ENCODE results near the gene KDM5B.
"Not testable (repeated sequence)": the region's sequence is repeated elsewhere in the genome, so short reads cannot be mapped to it uniquely, and the experiment has no call there.

KDM5B gene

DNA sequence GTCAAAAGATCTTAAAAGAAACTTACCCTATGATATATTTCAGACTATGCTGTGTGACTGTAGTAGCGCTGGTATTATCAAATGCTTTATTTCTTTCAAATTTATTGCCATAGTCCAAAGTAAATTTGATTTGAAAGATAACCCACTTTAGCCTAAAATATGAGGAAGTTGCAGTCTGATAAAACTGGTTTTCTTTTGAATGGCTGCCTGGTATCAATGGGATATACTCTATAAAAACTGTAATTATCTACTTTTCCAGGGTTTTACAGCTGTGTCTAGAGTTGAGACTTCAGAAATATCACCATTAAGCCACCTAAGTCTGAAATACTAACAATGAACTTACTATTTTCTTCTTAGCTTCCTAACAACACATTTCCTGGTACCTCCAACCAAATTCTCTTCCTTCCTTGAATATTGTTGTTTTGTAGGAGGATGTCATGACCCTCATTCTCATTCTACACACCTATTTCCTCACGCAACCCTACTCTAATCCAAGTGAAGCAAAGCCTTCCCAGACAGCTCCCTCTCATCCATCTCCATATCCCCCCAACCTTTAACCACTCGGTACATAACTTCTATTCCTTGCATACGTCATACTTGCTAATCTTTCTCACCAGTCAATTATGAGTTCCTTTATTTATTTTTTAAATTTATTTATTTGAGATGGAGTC lies 17.0 kb downstream of the KDM5B start:
- DNase-seq (ENCODE audit: low read depth in 2 of 2): no peak

DNA sequence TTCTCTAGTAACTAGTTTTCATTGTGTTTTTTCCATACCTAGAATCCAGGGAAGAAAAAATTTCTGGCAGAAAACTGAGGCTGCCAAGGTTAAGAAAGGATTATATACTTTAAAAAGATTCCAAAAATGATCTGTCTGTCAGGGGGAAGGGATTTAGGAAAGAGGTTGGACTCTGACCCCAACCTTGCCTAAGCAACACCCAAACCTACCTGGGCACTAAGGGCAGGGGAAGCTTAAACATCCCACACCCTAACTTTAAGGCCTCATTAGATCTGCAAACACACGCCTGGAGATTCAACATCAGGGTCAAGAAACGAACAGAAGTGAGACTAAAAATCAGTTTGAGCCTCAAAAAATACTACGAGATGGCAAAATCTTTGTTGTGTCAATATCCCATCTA lies 19.4 kb downstream of the KDM5B start:
- DNase-seq (ENCODE audit: low read depth in 2 of 2): no peak

DNA sequence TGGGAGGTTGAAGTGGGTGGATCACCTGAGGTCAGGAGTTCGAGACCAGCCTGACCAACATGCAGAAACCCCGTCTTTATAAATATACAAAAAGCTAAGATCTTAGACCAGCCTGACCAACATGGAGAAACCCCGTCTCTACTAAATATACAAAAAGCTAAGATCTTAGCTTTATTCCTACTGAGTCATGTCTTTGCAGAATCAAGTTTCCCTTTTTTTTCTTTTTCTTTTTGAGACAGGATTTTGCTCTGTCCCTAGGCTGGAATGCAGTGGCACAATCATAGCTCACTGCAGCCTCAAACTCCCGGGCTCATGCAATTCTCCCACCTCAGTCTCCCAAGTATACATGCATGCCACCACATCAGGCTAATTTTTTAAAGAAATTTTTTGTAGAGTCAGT lies 21.4 kb downstream of the KDM5B start:
- no peak for DNase-seq (ENCODE audit: low read depth in 2 of 2)

DNA sequence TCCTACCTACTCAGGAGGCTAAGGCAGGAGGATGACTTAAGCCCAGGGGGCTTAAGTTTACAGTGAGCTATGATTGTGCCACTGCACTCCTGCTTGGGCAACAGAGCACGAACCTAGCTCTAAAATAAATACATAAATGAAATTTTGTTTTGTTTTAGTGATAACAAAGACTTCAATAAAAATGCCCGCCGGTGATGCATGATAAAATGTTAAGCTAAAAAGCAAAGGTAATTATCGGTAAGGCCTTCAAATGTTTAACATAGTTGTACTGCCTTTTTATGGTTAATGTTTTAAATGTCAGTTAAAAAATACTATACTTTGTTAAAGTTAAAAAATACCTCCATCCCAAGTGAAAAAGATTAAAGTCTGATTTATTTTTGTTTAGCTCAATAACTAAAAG lies 27.0 kb downstream of the KDM5B start:
- DNase-seq (ENCODE audit: low read depth in 2 of 2): no peak

DNA sequence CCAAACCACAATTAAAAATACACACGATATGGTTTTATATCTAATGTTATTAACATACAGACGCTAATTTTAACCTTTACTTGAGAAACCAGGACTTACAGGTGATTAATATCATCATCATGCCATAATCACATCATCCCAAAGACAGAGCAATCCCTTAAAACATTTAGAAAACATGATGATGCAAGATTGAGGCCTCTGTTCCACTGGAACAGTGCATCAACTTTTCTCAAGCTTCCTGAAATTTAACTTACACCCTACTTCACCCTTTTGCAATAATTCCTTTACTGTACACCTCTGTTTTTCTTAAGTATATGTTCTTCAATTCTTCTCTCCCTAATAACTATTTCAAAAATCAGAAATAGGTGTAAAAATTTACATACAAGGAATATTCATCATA lies 38.1 kb downstream of the KDM5B start:
- DNase-seq (ENCODE audit: low read depth in 2 of 2): no peak

DNA sequence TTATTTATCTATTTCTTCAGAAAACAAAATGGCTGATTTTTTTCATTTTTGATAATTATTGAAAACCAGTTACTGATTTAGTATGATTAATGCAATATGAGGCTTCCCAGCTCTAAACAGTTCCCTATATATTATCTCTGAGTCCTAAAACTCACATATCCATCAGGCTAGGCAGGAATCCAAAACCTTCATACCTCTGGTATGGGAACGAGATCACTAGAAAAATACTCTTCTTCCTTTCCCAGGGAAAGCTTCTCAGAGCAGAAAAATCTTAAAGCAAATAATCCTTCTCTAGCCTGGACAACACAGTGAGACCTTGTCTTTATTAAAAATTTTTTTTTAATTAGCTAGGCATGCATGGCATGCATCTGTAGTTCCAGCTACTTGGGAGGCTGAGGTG lies 42.5 kb downstream of the KDM5B start:
- DNase-seq (ENCODE audit: low read depth in 2 of 2): no peak

DNA sequence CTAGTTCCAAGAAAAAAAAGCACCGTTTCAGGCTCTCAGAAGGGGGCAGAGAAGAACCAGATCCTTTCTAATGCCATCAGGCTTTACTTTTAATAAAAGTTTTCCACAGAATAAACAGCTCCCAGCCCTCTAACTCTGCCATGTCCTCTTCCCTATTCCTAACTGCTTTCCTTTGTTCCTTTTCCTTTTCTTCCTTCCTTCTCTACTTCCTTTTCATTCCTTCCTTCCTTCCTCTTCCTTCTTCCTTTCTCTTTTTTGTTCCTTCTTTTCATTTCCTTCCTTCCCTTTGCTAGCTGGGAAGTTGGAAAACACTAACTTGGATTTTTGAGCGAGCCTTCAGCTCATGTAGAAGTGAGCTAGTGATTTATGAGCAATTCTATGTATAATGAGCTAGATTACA lies 46.2 kb downstream of the KDM5B start:
- no peak for DNase-seq (ENCODE audit: low read depth in 2 of 2)

DNA sequence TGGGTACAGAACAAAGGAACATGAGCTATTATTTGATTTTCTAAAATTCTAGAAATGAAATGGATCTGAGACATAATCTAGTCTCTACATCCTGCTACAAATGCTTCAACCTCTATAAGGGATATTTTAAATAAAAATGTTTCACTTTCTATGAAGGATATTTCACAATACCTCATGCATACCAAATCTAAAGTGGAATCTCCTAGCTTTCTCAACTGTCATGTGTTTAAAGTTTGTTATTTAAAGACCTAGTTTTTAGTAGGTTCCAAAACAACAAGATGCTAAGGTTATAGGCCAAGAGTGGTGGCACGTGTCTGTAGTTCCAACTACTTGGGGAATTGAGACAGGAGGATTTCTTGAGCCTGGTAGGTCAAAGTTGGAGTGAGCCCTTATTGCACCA lies 47.6 kb downstream of the KDM5B start:
- DNase-seq (ENCODE audit: low read depth in 2 of 2): no peak

DNA sequence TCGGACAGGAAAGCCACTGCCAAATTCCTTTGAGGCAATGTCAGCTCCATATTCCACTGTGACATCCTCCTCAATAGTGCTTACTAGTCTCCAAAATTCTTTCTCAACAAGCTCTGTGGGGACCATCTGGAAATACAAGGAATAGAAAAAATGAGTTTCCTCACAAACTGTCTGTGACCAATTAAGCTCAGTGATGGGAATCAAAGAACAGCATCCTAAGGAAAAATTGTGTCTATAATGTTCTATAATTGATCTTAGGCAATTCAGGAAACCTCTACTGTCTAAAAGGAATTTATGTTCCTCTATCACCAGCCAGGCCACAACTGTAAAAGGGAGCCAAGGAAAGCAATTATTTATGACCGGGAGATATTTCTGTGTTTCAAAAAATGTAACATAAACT lies 51.8 kb downstream of the KDM5B start:
- no peak for DNase-seq (ENCODE audit: low read depth in 2 of 2)

DNA sequence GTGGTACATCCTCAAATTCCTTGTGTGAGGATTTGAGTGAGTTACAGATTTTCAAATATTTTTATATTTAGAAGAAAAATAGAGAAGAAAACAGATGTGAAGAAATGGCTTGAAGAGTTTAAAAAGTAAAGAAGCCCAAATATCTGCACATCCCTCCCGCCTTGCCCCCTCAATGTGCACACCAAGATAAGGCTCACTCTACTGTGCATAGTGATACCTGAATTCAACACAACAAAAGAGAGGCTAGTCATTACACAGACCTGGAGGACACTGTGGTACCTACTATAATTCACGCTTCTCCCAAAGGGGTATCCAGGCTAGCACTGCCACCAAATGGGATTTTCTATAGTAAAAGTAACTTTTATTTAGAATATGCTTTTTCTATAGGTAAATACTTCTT lies 53.9 kb downstream of the KDM5B start:
- no peak for DNase-seq (ENCODE audit: low read depth in 2 of 2)

DNA sequence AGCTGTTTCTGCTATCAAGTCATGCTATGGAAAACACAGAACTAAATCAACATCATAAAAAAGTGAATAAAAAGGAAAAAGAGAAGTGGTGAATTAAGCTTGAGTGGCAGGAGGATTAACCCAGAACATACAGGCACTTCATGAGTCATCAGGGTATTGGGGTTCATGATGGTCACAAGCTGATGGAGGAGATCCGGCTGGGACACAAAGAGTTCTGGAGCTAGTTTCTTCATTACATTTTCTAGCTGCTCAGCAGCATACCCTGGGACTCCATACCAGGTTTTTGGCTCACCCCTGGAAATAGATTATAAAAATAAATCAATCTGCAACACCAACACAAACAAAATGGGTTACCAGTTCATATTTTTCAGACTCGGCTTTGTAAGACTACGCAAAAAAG lies 55.4 kb downstream of the KDM5B start:
- no peak for DNase-seq (ENCODE audit: low read depth in 2 of 2)

DNA sequence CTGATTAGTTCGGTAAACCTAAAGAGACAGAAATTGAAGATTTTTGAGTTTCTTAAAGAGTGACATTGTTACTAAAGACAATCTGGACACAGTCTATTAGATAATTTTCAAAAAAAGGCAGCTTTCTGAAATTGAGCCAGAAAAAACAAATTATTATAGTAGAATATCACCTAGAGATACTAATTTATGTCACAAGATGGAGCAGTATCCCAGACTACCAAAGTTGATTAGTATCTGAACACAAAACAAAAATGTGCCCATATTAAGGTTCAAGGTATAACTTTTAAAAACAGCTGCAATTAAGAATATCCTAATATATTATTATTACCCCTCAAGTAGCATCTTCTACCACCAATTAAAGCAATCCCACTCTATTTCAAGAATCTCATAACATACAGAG lies 57.5 kb downstream of the KDM5B start:
- no peak for DNase-seq (ENCODE audit: low read depth in 2 of 2)

DNA sequence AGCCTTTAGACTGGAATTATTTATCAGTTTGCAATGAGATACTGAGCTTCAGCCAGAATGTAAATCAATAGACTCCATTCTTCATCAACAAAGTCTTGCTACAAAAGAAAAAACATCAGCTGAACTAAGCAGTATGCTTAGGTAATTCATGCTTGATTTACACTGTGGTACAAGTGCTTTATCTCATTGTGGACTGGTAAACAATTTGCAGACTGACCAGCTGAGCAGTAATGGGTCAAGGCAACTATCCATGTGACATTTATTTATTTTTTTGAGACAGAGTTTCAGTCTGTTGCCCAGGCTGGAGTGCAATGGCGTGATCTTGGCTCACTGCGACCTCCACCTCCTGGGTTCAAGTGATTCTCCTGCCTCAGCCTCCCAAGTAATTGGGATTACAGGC lies 58.2 kb downstream of the KDM5B start:
- DNase-seq (ENCODE audit: low read depth in 2 of 2): no peak

DNA sequence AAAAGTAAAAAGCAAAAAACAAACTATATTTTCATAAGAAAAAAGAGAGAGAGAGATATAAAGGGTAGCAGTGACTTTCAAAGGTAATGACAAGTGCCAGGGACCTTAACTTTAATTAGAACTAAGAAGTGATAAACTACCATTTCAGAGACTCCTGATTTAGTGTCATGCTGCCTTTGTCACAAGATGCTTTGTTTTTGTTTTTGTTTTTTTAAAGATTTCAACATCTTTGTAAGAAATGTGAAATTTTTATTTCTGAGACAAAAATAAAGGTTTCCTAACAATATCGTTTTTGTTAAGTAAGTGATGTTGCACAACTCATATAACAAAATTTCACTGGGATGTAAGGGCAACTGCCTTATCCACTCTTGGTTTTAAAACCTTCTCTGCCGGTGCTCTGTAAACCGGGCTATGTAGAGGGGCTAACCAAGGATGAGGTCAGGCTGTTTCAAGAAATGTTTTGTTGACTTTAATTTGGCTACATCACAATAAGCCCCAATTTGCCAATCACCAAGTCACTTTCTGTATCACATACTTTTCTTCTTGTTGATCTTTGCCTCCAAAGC lies 62.8 kb downstream of the KDM5B start:
- no peak for DNase-seq (ENCODE audit: low read depth in 2 of 2)

DNA sequence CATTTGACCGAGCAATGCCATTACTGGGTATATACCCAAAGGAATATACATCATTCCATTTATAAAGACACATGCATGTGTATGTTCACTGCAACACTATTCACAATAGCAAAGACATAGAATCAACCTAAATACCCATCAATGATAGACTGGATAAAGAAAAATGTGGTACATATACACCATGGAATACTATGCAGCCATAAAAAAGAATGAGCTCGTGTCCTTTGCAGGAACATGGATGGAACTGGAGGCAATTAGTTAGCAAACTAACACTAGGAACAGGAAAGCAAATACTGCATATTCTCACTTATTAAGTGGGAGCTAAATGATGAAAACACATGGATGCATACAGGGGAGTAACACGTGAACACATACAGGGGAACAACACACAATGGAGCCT lies 63.5 kb downstream of the KDM5B start:
- DNase-seq (ENCODE audit: low read depth in 2 of 2): not testable (repeated sequence)

DNA sequence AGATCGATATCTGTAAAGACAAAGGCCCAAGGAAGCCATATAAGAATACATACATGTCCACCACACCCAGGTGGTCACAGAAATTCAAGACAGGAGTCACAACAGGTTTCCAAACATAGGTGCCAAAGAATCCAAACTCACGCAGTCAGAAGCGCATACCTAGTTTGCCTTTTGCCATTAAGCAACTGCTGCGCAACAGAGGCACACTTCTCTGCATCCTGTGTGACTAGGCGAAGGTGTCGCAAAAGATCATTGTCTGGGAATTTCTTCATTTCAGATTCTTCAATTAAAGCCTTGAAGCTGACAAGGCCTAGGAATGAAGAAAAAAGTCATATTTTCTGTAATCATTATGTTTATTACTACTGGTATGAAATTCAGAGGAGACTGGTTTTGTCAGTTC lies 65.7 kb downstream of the KDM5B start:
- DNase-seq (ENCODE audit: low read depth in 2 of 2): no peak

DNA sequence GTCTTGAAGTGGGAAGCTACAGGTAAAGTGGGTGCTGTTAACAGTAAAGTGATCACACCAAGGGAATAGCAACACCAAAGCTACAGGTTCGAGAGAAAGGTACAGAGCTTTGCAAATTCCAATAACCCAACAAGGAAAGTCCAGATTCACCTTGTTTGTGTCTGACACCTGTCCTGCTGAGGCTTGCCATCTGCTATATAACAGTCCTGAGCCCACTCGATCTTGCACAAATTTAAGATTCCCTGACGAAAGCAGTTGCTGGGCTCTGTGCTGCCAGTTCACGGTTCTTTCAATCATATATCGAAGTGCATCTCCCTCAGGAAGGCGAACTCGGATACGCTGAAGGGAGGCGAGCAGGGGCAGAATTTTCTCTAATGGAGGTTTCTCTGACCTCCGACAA lies 75.0 kb downstream of the KDM5B start:
- no peak for DNase-seq (ENCODE audit: low read depth in 2 of 2)

DNA sequence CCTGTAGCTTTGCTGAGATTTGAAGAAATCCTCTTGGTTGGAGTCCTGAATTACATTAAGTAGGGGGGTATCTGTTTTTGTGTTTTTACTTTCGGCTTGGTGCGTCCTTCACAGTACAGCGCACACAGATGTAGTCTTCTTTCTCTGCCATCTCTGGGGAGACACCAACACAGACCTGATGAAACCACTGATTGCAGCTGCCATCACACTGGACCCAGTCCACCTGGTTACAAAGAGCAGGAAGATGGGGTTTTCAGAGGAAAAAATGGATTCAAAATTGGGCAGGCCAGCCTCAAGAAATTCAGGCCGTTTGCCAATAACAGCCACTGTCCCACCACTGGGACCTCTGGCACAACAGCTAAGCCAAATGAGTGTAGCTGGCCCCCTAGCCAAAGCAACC lies 79.3 kb downstream of the KDM5B start:
- DNase-seq (ENCODE audit: low read depth in 2 of 2): no peak

DNA sequence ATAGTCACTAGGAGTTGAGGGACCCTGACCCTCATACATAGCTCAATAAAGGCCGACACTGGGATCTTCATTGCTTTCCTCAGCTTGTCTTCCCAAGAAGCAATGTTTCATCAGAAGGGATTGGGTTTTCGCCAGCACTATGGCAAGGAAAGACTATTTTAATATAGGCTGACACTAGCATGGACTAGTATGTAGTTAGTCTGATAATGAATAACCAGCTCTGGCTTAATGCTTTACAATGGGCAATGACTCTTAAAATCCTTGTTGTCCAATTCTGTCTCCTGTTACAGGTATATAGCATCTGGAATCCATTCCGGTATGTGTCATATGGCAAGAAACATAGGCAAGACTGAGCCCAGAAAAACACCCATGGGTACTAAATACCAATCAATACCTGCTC lies 82.7 kb downstream of the KDM5B start:
- DNase-seq (ENCODE audit: low read depth in 2 of 2): no peak

DNA sequence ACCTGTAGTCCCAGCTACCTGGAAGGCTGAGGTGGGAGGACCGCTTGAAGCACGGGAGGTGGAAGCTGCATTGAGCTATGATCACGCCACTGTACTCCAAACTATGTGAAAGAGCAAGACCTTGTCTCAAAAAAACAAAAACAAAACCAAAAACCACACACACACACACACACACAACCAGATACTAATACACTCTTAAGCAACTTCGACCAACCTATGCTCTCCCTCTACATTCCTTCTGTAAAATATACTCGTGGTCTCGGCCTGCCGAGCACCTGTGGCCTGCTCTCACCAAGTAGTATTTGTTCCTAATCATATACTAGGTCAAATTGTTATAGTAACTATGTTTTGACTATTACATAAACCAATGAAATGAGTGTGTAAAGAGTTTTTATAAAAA lies 84.5 kb downstream of the KDM5B start:
- DNase-seq (ENCODE audit: low read depth in 2 of 2): no peak

DNA sequence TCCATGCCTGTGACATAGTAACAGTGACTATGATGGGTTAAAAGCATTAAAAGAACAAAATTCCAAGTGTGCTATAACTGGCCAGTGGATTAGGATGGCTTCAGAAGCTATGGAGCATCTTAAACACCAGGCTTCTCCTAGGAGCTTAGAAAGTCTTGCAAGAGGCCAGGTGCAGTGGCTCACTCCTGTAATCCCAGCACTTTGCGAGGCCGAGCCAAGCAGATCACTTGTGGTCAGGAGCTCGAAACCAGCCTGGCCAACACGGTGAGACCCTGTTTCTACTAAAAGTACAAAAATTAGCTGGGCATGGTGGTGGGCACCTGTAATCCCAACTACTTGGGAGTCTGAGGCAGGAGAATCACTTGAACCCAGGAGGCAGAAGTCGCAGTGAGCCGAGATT lies 85.2 kb downstream of the KDM5B start:
- DNase-seq (ENCODE audit: low read depth in 2 of 2): not testable (repeated sequence)

DNA sequence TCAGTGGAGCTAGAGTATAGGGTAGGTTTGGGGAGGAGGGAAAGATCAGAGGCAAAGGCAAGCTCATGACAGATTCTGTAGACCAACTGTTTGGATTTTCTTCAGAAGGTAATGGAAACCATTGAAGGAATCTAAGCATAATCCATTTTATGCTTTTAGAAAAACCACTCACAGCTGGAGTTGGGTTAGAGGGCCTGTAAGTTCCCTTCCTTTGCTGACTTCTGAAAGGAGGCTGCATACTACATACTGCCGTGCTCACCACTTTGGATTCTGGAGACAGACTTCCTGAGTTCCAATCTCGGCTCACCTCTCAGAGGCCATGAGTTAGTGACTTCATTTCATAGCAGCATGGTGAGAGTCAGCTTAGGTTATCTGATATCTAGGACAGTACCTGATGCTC lies 91.6 kb downstream of the KDM5B start:
- no peak for DNase-seq (ENCODE audit: low read depth in 2 of 2)

DNA sequence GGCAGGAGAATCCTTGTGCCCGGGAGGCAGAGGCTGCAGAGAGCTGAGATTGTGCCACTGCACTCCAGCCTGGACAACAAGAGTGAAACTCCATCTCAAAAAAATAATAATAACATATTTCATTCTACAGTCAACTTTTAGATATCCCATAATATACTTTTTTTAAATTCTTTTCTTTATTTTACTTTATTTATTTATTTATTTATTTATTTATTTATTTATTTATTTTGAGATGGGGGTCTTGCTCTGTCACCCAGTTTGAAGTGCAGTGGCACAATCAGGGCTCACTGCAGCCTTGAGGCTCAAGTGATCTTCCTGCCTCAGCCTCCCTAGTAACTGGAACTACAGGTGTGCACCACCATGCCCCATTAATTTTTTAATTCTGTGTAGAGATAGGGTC lies 94.0 kb downstream of the KDM5B start:
- not testable (repeated sequence) for DNase-seq (ENCODE audit: low read depth in 2 of 2)

DNA sequence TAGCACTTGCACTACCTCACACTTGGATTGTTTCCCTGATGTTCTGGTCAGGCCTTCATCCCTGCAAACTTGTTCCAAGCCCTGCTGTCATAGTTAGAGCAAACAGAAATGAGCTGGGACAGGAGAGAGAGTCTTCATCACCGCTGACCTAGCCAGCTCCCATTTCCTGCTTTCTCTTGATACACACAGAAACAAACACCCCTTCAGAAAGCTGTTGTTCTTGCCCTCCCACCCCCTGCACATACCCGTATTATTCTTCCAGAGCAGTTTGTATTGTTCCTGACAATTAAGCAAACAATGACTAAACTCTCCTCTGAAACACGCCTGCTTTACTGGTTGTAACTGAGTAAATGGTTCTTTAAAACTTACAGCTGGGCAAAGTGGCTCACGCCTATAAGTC lies 95.1 kb downstream of the KDM5B start:
- DNase-seq (ENCODE audit: low read depth in 2 of 2): no peak
